HG03103 (cell line): Measurements from ENCODE around the gene PRPF8.
"Not testable (repeated sequence)": the region's sequence is repeated elsewhere in the genome, so short reads cannot be mapped to it uniquely, and the experiment has no call there.

Source experiments
- ATAC-seq: cut with Tn5 transposase; IDR thresholded peaks from one replicate; pipeline ENCODE4 v1.9.1; 2021; ENCODE audit warnings: low read depth; ENCODE audit not compliant: unreplicated experiment

Gene PRPF8

GRCh38 chr17:1684378-1685189, at the start of gene PRPF8:
Gene PRPF8, minus strand, starts transcription at chr17:1684867. Its CDS starts 296 bp downstream, at chr17:1684571.
- ATAC-seq: peak; percentile 98

GRCh38 chr17:1733759-1734158, 49.1 kb upstream of the PRPF8 start:
- ATAC-seq: no peak

GRCh38 chr17:1732833-1733321, 48.2 kb upstream of the PRPF8 start:
- ATAC-seq: no peak

GRCh38 chr17:1732241-1732832, 47.7 kb upstream of the PRPF8 start:
- no peak for ATAC-seq

- ATAC-seq: no peak
Observed at GRCh38 chr17:1731194-1731506, 46.5 kb upstream of the PRPF8 start.

DNA sequence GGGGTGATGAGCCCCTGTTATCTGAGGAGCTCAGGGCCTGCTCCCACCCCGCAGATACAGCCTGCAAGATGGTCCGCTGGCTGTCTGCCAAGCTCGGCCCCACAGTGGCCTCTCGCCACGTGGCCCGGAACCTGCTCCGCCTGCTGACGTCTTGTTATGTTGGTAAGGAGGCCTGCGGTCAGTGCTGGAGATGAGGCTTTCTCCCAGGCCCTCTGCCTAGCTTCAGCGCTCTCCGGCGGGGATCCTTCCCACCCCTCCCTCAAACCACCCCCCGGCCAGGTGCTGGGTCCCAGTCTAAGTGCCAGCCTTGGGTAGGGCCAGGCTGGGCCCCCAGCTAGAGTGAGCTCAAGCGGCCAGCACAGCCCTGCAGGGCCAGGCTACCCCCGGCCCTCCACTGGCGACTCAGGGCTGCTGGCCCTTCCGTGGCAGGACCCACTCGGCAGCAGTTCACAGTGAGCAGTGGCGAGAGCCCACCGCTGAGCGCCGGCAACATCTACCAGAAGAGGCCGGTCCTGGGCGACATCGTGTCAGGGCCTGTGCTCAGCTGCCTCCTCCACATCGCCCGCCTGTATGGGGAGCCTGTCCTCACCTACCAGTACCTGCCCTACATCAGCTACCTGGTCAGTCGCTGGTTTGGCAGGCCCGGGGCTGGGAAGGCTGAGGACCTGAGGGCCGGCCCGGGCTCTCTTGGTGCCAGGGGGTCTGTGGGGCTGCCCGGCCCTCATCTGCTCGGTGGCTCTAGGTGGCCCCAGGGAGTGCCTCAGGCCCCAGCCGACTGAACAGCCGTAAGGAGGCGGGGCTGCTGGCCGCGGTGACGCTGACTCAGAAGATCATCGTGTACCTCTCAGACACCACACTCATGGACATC, 45.9 kb upstream of the PRPF8 start:
- no peak for ATAC-seq

GRCh38 chr17:1729966-1730325, 45.3 kb upstream of the PRPF8 start:
- ATAC-seq: no peak

GRCh38 chr17:1727876-1728630, 43.4 kb upstream of the PRPF8 start:
- no peak for ATAC-seq

GRCh38 chr17:1727258-1727789, 42.7 kb upstream of the PRPF8 start:
- ATAC-seq: no peak

- no peak for ATAC-seq
Observed at GRCh38 chr17:1726626-1727257, 42.1 kb upstream of the PRPF8 start.

- ATAC-seq: no peak
Observed at GRCh38 chr17:1725642-1726511, 41.2 kb upstream of the PRPF8 start.

- no peak for ATAC-seq
Observed at GRCh38 chr17:1724869-1725641, 40.4 kb upstream of the PRPF8 start.

- no peak for ATAC-seq
Observed at GRCh38 chr17:1724351-1724868, 39.7 kb upstream of the PRPF8 start, which contains the start of gene WDR81. Gene WDR81, plus strand, starts transcription at chr17:1724704. Its CDS starts 256 bp downstream, at chr17:1724960.

DNA sequence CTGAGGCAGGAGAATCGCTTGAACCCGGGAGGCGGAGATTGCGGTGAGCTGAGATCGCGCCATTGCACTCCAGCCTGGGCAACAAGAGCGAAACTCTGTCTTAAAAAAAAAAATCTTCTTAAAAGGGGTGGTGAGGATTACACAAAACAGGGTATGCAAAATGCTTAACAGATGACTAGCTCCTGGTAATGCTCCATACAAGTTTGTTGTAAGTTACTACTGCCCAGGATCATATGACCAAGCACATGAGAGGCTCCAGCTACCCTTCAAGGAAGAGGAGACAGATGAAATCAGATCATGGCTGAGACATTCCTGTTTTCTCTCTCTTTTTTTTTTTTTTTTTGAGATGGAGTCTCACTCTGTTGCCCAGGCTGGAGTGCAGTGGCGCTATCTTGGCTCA, 37.4 kb upstream of the PRPF8 start:
- not testable (repeated sequence) for ATAC-seq

DNA sequence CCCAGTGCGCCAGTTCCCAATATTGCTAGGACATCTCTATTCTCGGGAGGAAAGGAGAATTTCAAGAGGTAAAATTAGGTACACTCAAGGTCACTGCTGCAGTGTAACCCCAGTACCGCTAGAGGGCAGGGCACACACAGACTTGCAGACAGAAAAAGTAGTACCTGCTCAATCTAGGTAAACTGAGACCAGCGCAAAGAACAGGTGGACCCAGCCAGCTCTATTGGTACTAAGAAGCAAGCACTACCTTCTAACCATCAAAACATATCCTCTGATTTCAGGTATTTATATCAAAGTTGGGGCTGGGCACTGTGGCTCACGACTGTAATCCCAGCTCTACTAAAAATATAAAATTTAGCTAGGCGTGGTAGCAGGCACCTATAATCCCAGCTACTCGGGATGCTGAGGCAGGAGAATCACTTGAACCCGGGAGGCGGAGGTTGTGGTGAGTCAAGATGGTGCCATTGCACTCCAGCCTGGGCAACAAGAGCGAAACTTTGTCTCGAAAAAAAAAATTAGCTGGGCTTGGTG, 36.3 kb upstream of the PRPF8 start:
- ATAC-seq: no peak

GRCh38 chr17:1718362-1719165, 33.9 kb upstream of the PRPF8 start:
- no peak for ATAC-seq
